Right renal pelvis (tissue), 4 donors: ENCODE data around the gene C4orf17. TPM values are rescaled to one million over a fixed set of nuclear protein-coding genes. Genes with fewer than 3 reads are reported as not detected.

ENCODE experiments used
- DNase-seq, 4 donors: peaks; one replicate each; pipeline ENCODE4 v3.0.0-alpha.2; 2013; ENCODE audit warnings: low read depth in 4 of 4, low spot score in 3 of 4, missing footprints in 1 of 4
- polyA plus RNA-seq, 4 donors: library from polyadenylated mRNA; unstranded; fragments of 120-200 nt; gene quantifications; one replicate each; pipeline ENCODE4 v1.2.1, GENCODE V29; 2013; ENCODE audit not compliant: insufficient read length in 4 of 4

Gene C4orf17
- polyA plus RNA-seq, 4 donors: 0.19 to 0.37 (median 0.23) TPM; not detected in 1

GRCh38 chr4:99536271-99536670, 25.4 kb downstream of the C4orf17 start:
- no peak for DNase-seq

DNA sequence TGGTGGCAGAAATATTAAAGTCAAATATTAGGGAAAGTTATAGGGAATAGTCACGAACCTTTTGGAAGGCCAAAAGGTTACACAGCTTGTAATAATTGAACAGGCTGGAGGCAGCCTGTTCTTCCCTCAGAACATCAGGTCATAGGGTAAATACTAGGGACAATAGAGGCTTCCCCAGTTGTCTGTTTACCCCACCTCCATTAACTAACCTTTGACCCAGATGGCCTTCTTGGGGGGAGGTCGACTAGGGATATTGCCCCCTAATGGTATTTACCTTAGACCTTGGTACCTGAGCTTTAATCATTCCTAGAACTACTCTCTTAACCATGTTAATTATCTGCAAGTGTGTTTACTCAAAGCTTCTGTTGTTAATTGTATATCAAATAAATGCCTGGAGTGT, 26.0 kb downstream of the C4orf17 start:
- DNase-seq: no peak

DNA sequence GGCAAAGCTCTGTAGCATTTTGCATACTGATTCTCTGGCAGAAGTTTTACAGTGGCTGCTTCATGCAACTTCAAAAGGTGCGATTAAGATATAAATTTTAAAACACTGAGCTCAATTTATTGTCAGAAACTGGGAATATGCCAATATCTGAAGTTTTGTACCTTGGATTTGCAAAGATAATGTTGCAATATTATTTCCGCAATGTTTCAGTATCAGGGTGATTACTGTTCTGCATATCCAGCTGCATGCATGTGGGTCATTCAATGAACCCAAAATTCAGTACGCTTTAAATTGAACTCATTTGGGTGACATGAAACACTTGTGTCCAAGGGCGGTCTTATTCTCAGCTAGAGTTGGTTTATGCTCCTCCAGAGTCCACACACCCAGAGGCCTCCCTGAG, 26.9 kb downstream of the C4orf17 start:
- no peak for DNase-seq

DNA sequence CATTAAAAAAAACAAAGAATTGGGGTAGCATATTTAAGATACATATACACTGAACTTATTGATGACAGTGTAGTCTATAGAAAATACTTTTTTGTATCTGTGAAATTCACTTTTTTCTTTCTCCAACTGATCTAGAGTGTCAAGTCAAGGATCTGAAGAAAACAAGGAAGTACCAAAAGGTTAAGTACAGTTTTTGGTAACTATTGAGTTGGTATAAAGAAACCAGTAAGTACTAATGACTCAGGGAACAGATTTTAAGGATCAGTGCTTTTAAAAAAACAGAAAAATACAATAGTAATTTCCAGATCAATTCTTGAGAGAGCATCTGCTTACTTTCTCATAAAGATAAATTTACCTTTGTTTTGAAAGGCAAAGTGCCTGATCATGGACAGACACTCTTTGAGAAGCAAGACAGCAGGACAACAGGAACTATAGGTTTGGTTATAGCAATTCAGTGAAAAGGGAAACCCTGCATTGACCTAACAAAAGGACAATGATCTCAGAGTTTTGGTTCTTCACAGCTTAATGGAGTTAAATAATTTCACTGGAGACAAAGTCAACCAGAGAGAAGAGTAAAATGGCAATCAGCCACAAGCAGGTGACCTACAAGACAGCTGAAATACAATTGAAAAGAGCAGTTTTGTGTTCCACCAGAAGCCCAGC, 29.6 kb downstream of the C4orf17 start:
- no peak for DNase-seq

DNA sequence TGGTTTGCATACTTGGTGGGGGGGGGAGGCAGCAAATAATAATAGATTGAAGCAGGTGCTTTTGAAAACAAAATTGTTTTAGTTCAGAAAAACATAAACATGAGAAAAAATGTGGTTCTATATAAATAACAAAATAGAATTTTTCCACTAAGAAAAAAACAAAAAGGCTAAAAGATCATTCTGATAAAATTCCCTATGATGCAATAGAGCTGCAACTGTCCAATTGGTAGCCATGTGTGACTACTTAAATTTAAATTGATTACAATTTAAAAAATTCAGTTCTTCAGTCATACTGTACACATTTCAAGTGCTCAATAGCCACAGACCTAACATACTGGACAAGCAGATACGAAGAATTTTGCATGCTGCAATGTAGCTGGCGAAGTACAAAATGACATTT, 42.1 kb downstream of the C4orf17 start:
- DNase-seq: no peak

GRCh38 chr4:99563310-99564186, 52.7 kb downstream of the C4orf17 start, which contains the start of gene TRMT10A:
TRMT10A (minus strand) TSS chr4:99564039; CDS start chr4:99559338, 4,701 bp downstream.
- peak; percentile 96 to 98 (median 97) for DNase-seq

DNA sequence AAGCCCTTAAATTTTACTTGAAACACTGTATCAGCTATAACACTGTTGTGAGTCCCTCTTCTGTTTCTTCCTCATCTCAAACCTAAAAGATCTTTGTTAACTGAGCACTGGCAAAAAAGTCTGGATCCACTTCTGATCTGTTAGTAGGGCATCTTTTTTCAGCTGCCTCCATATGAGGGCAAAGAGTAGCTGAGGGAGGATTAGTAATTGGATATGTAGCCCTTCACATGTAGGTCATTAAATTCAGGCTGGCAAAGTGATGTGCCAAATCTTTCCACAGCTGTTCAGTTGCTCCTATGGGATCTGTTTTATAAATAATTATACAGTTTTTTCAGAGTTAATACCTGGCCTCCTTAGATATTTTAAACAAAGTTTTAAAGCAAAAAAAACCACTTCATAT, 54.1 kb downstream of the C4orf17 start:
- no peak for DNase-seq

GRCh38 chr4:99571883-99572282, 61.1 kb downstream of the C4orf17 start:
- no peak for DNase-seq

DNA sequence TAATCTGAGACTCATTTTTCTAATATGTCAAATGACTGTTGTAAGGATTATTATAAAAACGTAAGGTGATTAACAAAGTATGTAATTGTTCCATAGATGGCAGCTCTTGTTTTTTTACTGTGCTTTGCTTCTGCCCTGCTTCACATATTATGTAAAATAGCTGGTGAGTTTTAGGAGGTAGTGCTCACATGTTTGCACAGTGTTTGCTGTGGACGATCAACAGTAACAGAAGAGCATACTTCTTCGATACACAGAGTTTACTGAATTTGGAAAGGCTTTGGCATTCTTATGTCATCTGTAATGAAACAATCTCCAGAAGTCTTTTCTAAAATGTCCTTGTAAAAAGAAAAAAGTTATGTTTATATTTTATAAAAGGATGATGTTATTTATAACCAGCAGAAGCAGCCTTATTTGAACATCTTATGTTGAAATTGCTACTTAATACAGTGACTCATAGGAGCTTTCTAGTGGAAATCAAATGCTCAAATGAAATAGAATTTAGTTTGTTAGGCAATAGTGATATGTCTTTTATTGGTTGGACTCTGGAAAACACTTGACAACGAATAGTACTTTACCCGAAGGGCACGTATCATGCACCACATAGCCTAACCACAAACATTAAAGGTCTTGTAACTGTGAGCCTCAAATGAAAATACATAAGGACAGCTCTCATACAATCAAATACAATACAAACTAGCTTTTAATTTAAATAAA, 61.9 kb downstream of the C4orf17 start:
- DNase-seq: no peak

DNA sequence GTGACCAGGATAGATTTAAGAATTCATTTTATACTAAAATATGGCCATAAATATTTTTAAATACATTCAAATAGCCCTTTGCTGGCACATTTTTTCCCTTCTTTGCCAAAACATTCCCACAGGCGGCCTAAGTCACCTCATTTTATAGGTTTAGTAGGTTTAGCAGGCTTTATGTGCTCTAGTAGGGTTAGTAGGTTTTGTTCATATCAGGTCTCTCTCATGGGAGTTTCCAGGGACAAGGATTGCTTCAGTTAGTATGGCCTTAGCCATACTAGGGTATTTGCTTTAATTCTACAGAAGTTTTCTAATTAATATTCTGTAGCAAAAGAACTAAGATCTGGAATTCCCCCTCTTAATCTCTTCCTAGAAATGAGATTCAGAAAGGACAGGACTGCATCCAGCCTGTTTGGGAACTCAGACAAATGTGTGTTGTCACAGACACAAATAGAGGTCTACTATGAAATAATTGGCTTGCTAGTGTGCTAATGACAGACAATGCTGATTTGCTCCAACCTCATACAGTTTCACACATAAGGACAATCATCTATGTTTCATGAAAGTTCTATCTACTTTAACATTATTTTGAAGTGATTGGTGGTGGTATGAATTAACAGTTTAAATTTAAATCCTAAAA, 63.0 kb downstream of the C4orf17 start:
- no peak for DNase-seq

DNA sequence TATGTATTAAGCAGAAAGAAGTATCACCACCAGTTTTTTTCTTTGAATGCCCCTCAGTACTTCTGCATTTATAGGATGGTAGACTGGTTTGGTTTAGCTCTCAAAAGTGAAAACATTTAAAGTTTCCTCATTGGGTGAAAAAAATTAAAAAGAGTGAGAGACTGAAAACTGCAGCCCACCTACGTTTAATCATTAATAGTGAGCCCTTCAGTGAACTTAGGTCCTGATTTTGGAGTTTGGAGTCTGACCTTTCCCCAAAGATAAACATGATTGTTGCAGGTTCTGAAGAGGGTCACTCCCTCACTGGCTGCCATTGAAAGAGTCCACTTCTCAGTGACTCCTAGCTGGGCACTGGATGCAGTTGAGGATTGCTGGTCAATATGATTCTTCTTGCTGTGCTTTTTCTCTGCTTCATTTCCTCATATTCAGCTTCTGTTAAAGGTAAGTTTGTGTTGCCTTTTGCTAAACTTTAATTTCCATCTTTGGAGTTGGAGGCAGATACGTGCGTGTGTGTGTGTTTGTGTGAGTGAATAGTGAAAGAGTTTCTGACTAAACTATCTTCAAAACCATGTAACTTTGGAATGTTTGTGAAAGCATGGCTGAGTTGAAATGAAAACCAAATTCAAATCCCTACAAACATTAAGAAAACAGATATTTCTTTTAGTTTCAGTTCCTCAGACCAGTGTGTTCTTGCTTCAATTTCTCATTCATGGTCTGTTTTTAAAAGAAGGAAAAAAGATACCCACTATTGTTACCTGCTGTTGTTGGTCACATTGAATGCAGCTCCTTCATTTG, 63.9 kb downstream of the C4orf17 start, which contains the start of gene MTTP:
Gene MTTP (plus strand): TSS at position 295 of the 795 bp plus-strand sequence. CDS start 86 bp downstream, at position 381.
- DNase-seq: no peak

- DNase-seq: no peak
Observed at GRCh38 chr4:99578714-99579113, 67.9 kb downstream of the C4orf17 start.

GRCh38 chr4:99585516-99585915, 74.7 kb downstream of the C4orf17 start:
- DNase-seq: no peak

DNA sequence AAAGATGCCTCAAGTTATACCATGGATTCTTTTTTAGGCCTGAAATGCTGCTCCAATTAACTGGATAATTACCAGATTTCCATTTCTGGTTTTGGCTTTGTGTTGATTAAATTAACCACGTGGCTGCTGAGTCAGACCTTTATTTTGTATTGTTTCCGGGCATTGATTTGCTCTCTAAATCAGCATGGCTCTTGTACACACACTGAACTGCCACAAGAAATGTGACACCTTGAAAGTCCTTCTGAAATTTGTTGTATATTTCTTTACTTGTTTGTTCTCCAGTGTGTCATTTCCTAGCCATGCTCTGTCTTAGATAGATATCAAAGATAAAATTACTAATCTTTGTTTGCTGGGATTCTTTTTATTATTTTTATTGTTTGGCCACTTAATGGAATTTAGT, 75.5 kb downstream of the C4orf17 start:
- DNase-seq: no peak

GRCh38 chr4:99586797-99587196, 76.0 kb downstream of the C4orf17 start:
- no peak for DNase-seq

DNA sequence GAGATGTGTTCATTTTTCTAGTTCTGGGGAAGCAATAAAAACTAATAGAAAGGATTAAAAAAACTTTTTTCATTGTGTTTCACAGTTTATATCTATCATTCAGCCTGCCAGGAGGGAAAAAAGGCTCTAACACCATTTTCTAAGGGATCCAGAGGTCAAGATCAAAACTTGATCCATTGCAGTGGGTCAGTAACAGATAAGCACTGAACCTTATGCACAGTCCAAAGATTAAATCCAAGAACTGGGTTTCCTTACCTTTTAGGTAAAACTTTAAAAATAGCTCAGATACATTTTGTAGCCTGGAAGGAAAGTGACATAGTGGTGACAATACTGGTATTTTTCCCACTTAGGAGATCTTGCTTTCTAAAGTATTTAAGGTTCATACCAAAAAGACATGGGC, 76.5 kb downstream of the C4orf17 start:
- DNase-seq: no peak

DNA sequence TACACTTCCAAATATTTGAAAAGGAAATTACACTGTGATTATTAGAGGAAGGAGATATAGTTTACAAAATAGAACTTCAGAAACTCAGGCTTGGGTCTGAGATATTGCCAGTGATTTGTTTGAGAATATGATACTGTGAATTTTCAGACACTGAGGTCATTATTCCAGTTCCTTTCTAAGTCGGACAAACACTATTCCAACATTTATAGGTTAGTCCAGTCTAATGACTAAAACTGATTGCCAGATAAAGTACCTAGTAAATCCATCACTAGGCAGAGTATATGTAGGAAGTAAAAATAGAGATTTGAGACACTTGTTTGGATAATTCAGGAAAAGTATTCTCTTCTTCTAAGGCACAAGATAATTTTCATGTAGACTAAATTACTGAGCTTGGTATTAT, 77.0 kb downstream of the C4orf17 start:
- no peak for DNase-seq

- DNase-seq: no peak
Observed at GRCh38 chr4:99591757-99592156, 80.9 kb downstream of the C4orf17 start.
